Esophagus muscularis mucosa (tissue), 4 donors: ENCODE measurements around the gene PREX1. TPM values are rescaled to one million over a fixed set of nuclear protein-coding genes. Genes with fewer than 3 reads are reported as not detected.

ENCODE experiments used
- DNase-seq: peaks from one replicate; pipeline ENCODE4 v3.0.0-alpha.2; 2017; ENCODE audit errors: extremely low spot score
- H3K27ac ChIP-seq, 4 donors: fragments of 200-600 bp; sonication (generic); replicated peaks in 1 of 4; 1 replicate in 3 of 4; 2 replicates in 1 of 4; pipeline ENCODE4 v1.5.1; 2016 to 2019; ENCODE audit warnings: mild to moderate bottlenecking in 1 of 4
- H3K27me3 ChIP-seq, 4 donors: fragments of 200-600 bp; sonication (generic); one replicate each; pipeline versions ENCODE4 v1.5.1 to v1.6.0; 2016 to 2019
- H3K36me3 ChIP-seq, 4 donors: fragments of 200-600 bp; sonication (generic); one replicate each; pipeline ENCODE4 v1.5.1; 2016 to 2019
- H3K4me1 ChIP-seq, 4 donors: fragments of 200-600 bp; sonication (generic); one replicate each; pipeline ENCODE4 v1.5.1; 2016 to 2019
- H3K4me3 ChIP-seq, 4 donors: fragments of 200-600 bp; sonication (generic); 1 replicate in 2 of 4; 2 replicates in 2 of 4; pipeline ENCODE4 v1.5.1; 2016 to 2019; ENCODE audit warnings: mild to moderate bottlenecking in 4 of 4, moderate library complexity in 1 of 4
- H3K9me3 ChIP-seq, 4 donors: fragments of 200-600 bp; sonication (generic); 1 replicate in 3 of 4; 2 replicates in 1 of 4; pipeline ENCODE4 v1.5.1; 2016 to 2019
- CTCF ChIP-seq, 3 experiments: fragments of 200-600 bp in 2 of 3; fragments of 450-650 bp in 1 of 3; sonication (generic) in 2 of 3; IDR thresholded peaks; one replicate each; pipeline ENCODE4 v1.5.1; 2017 to 2019; ENCODE audit warnings: antibody characterized with exemption in 3 of 3, mild to moderate bottlenecking in 2 of 3, moderate library complexity in 1 of 3
- EP300 ChIP-seq: sonication (generic); formaldehyde crosslinking; IDR thresholded peaks from one replicate; pipeline ENCODE4 v1.6.1; 2017; ENCODE audit warnings: antibody characterized with exemption
- POLR2A ChIP-seq: fragments of 450-650 bp; IDR thresholded peaks from one replicate; pipeline ENCODE4 v1.6.1; 2017; ENCODE audit warnings: antibody characterized with exemption, moderate library complexity, mild to moderate bottlenecking, low read depth
- POLR2AphosphoS5 ChIP-seq, 2 donors: sonication (generic); formaldehyde crosslinking; IDR thresholded peaks; one replicate each; pipeline ENCODE4 v1.6.1; 2017; ENCODE audit warnings: antibody characterized with exemption in 2 of 2
- WGBS: methylation state at CpG from one replicate; pipeline ENCODE4 v1.1.5; 2018; 5-methylcytosine and 5-hydroxymethylcytosine counted together
- intact Hi-C: fragments of 100-400 bp; cut with DNase I; formaldehyde crosslinking; loops from one replicate; pipeline ENCODE4 v1.15.1; 2023
- total RNA-seq, 4 donors: library from RNA; depleted of rRNA; stranded (reverse); fragments of >200 nt; gene quantifications; one replicate each; pipeline versions ENCODE4 v1.1.0 to v1.2.1, GENCODE V29; 2016

Gene PREX1
- total RNA-seq, 4 donors from 2014 or later = 20.8 to 37.1 (median 24.3) TPM

GRCh38 chr20:48651271-48651670 lies 176.5 kb downstream of the PREX1 start:
- no peak for TF ChIP-seq POLR2A
- TF ChIP-seq POLR2AphosphoS5 (IDR thresholded peaks at IDR 0.05) = no peak
- TF ChIP-seq CTCF (IDR thresholded peaks at IDR 0.05) = no peak
- TF ChIP-seq EP300 = no peak
- Histone ChIP-seq H3K4me3 (no peak overlapping the region), H3K27me3 (no peaks in the 10 kb centered on the region), H3K27ac (no peak overlapping the region), H3K4me1 (peaks cover 0 to 7% (median 0%) of the 10 kb centered on the region in 4 donors), H3K9me3 (no peaks in the 10 kb centered on the region), H3K36me3 (peaks cover 7 to 92% (median 72%) of the 10 kb centered on the region in 4 donors)
- intact Hi-C loops = no loop called here
- no peak for DNase-seq
- WGBS = 99% methylated on average over 14 of the region's 14 CpGs

GRCh38 chr20:48649868-48650267 lies 177.9 kb downstream of the PREX1 start:
- H3K4me1 ChIP-seq = peaks cover 0 to 7% (median 0%) of the 10 kb centered on the region in 4 donors
- no peak for TF ChIP-seq POLR2AphosphoS5 (IDR thresholded peaks at IDR 0.05)
- no peak for TF ChIP-seq POLR2A
- intact Hi-C loops = no loop called here
- H3K4me3 ChIP-seq = no peak overlapping the region
- no peak for DNase-seq
- 91% methylated on average over 8 of the region's 9 CpGs for WGBS
- H3K27me3 ChIP-seq = no peaks in the 10 kb centered on the region
- no peaks in the 10 kb centered on the region for H3K9me3 ChIP-seq
- H3K27ac ChIP-seq = no peak overlapping the region
- peaks cover 7 to 93% (median 76%) of the 10 kb centered on the region in 4 donors for H3K36me3 ChIP-seq

DNA sequence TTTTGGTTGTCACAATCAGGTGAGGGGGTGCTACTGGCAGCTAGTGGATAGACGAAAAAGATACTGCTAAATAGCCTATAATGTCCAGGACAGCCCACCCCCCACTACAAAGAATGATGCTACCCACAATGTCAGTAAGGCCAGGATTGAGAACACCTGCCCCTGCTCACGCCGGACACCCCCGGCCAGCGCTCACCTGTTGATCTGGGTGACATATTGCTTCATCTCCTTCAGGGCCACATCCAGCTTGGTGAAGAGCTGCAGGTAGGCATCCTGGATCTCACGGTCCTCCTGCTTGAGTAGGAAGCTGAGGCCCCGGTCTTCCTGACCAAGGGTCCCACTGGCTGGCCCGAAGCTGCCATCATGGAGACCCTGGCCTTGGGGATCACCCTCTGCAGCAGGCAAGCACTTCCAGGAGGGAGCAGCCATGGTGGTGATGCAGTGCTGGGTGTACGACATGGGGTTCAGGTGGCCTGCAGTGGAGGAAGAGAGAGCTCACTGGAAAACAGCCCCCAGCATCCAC lies 178.6 kb downstream of the PREX1 start:
- Histone ChIP-seq H3K27me3 (no peaks in the 10 kb centered on the region), H3K36me3 (peaks cover 7 to 93% (median 76%) of the 10 kb centered on the region in 4 donors), H3K9me3 (no peaks in the 10 kb centered on the region), H3K4me1 (peaks cover 0 to 7% (median 0%) of the 10 kb centered on the region in 4 donors), H3K4me3 (no peak overlapping the region), H3K27ac (no peak overlapping the region)
- DNase-seq = no peak
- WGBS = 100% methylated on average over 2 of the region's 9 CpGs
- intact Hi-C loops = no loop called here
- no peak for TF ChIP-seq POLR2AphosphoS5 (IDR thresholded peaks at IDR 0.05)
- no peak for TF ChIP-seq POLR2A
- no peak for TF ChIP-seq CTCF (IDR thresholded peaks at IDR 0.05)
- no peak for TF ChIP-seq EP300

- Histone ChIP-seq H3K27ac (no peak overlapping the region), H3K4me3 (no peak overlapping the region), H3K36me3 (peaks cover 7 to 94% (median 73%) of the 10 kb centered on the region in 4 donors), H3K9me3 (no peaks in the 10 kb centered on the region), H3K27me3 (no peaks in the 10 kb centered on the region), H3K4me1 (peaks cover 0 to 7% (median 0%) of the 10 kb centered on the region in 4 donors)
- intact Hi-C loops = no loop called here
- no peak for TF ChIP-seq POLR2AphosphoS5 (IDR thresholded peaks at IDR 0.05)
- TF ChIP-seq CTCF (IDR thresholded peaks at IDR 0.05) = no peak
- no peak for TF ChIP-seq POLR2A
- TF ChIP-seq EP300 = no peak
- WGBS = 86% methylated on average over 9 of the region's 9 CpGs
- no peak for DNase-seq
Measured at GRCh38 chr20:48648482-48649051, 179.2 kb downstream of the PREX1 start.

DNA sequence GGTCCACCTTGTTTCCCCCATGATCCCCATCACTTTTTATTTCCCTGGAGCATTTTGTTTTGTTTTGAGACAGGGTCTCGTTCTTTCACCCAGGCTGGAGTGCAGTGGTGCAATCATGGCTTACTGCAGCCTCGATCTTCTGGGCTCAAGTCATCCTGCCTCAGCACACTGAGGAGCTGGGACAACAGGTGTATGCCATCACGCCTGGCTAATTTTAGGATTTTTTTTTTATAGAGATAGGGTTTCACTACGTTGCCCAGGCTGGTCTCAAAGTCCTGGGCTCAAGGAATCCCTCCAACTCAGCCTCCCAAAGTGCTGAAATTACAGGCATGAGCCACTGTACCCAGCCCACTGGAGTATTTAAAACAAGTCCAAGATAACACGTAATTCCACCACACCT lies 179.9 kb downstream of the PREX1 start:
- peaks cover 0 to under 1% (median 0%) of the 10 kb centered on the region in 4 donors for H3K4me1 ChIP-seq
- intact Hi-C loops = no loop called here
- TF ChIP-seq EP300 = no peak
- no peak for TF ChIP-seq POLR2AphosphoS5 (IDR thresholded peaks at IDR 0.05)
- no peak for TF ChIP-seq POLR2A
- TF ChIP-seq CTCF (IDR thresholded peaks at IDR 0.05) = no peak
- H3K27me3 ChIP-seq = no peaks in the 10 kb centered on the region
- 79% methylated on average over 5 of the region's 5 CpGs for WGBS
- no peak overlapping the region for H3K4me3 ChIP-seq
- peaks cover 7 to 94% (median 72%) of the 10 kb centered on the region in 4 donors for H3K36me3 ChIP-seq
- H3K27ac ChIP-seq = no peak overlapping the region
- no peaks in the 10 kb centered on the region for H3K9me3 ChIP-seq
- no peak for DNase-seq
